ENCODE results near the gene KLHL2.

DNA sequence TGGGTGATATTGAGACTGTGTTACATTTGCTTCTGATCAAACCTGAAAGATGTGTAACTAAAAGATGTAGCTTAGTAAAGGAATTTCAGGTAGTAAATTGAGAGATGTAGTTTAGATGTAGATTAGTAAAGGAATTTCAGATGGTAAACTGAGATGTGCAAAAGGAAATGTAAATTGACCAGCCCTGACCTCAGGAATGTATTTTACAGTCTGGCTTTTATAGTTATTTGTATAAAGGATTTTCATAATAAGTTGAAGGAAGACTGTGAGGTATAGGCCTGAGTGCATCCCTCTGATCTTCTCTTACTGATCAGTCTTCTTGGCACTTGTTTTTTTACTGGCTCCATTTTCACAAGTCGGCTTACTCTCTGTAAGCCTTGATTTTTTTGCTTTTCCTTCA lies 3.2 kb downstream of the KLHL2 start:
- no peak for TF ChIP-seq POLR2A (IDR thresholded peaks at IDR 0.05)
- TF ChIP-seq, protein P1, sequence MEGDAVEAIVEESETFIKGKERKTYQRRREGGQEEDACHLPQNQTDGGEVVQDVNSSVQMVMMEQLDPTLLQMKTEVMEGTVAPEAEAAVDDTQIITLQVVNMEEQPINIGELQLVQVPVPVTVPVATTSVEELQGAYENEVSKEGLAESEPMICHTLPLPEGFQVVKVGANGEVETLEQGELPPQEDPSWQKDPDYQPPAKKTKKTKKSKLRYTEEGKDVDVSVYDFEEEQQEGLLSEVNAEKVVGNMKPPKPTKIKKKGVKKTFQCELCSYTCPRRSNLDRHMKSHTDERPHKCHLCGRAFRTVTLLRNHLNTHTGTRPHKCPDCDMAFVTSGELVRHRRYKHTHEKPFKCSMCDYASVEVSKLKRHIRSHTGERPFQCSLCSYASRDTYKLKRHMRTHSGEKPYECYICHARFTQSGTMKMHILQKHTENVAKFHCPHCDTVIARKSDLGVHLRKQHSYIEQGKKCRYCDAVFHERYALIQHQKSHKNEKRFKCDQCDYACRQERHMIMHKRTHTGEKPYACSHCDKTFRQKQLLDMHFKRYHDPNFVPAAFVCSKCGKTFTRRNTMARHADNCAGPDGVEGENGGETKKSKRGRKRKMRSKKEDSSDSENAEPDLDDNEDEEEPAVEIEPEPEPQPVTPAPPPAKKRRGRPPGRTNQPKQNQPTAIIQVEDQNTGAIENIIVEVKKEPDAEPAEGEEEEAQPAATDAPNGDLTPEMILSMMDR (IDR thresholded peaks at IDR 0.05 in 4 of 5, conservative IDR thresholded peaks at IDR 0.05 in 1 of 5), result no peak
